Upper lobe of right lung (tissue), 1 donor: ENCODE measurements around the gene RBM15B. TPM values are rescaled to one million over a fixed set of nuclear protein-coding genes. Genes with fewer than 3 reads are reported as not detected.

ENCODE experiments used
- ATAC-seq: fragments of 200-7000 bp; cut with Tn5 transposase; one replicate; pipeline ENCODE4 v1.9.1; 2020; ENCODE audit warnings: mild to moderate bottlenecking, moderate library complexity
- DNase-seq: peaks from one replicate; pipeline ENCODE4 v3.0.0-alpha.2; 2020
- H3K27ac ChIP-seq: fragments of 200-600 bp; one replicate; pipeline ENCODE4 v1.8.0; 2022
- H3K27me3 ChIP-seq: fragments of 200-600 bp; one replicate; pipeline ENCODE4 v1.8.0; 2022; ENCODE audit warnings: mild to moderate bottlenecking
- H3K36me3 ChIP-seq: fragments of 200-600 bp; one replicate; pipeline ENCODE4 v1.8.0; 2022
- H3K4me1 ChIP-seq: fragments of 200-600 bp; one replicate; pipeline ENCODE4 v1.8.0; 2022
- H3K4me3 ChIP-seq: fragments of 200-600 bp; one replicate; pipeline ENCODE4 v1.8.0; 2022; ENCODE audit warnings: mild to moderate bottlenecking
- H3K9me3 ChIP-seq: fragments of 200-600 bp; one replicate; pipeline ENCODE4 v1.8.0; 2022
- CTCF ChIP-seq: fragments of 200-600 bp; IDR thresholded peaks from one replicate; pipeline ENCODE4 v1.8.0; 2022; ENCODE audit warnings: antibody characterized with exemption
- intact Hi-C: fragments of 100-400 bp; cut with DNase I; formaldehyde crosslinking; loops from one replicate; pipeline ENCODE4 v1.11.0; 2022
- total RNA-seq: library from RNA; stranded (reverse); fragmentation: NEBNext Ultra II Directional; extraction: Animal tissue kit (Norgen Biotek cat#: 25700); gene quantifications from one replicate; pipeline ENCODE4 v1.2.1, GENCODE V29; 2021
- donor health status: DM: no; HTN: yes; CAD: no; lungs with severe emphysema.

Gene RBM15B
- total RNA-seq, 1 donor from 2014 or later, result 26.4 TPM

- H3K4me1 ChIP-seq, result peaks cover 31% of the 10 kb centered on the region
- no peak overlapping the region for H3K27ac ChIP-seq
- no peak for DNase-seq
- H3K27me3 ChIP-seq, result no peaks in the 10 kb centered on the region
- H3K36me3 ChIP-seq, result peaks cover 7% of the 10 kb centered on the region
- H3K9me3 ChIP-seq, result no peaks in the 10 kb centered on the region
- H3K4me3 ChIP-seq, result no peak overlapping the region
- intact Hi-C loops, result no loop called here
- ATAC-seq, result no peak
- no peak for TF ChIP-seq CTCF
Measured at GRCh38 chr3:51382947-51383578, 8.0 kb upstream of the RBM15B start.

GRCh38 chr3:51384055-51384725 is 6.9 kb upstream of the RBM15B start:
- ATAC-seq, result peak; percentile 10
- TF ChIP-seq CTCF, result no peak
- no peaks in the 10 kb centered on the region for H3K27me3 ChIP-seq
- H3K9me3 ChIP-seq, result no peaks in the 10 kb centered on the region
- peaks cover 36% of the 10 kb centered on the region for H3K4me1 ChIP-seq
- H3K4me3 ChIP-seq, result peak overlapping the region; percentile 95
- no peak for DNase-seq
- H3K36me3 ChIP-seq, result peaks cover 19% of the 10 kb centered on the region
- intact Hi-C loops, result no loop called here
- H3K27ac ChIP-seq, result peak overlapping the region; percentile 97

GRCh38 chr3:51384726-51385473 is 6.2 kb upstream of the RBM15B start, which contains the start of gene MANF:
TSS of gene MANF (plus strand) at chr3:51385291. CDS start at chr3:51385343, 52 bp downstream.
- Histone ChIP-seq H3K4me3 (peak within 1 kb of the TSS; percentile 95), H3K9me3 (no peaks in the 10 kb centered on the region), H3K27ac (peak within 1 kb of the TSS; percentile 97), H3K4me1 (peaks cover 36% of the 10 kb centered on the region), H3K27me3 (no peaks in the 10 kb centered on the region), H3K36me3 (peaks cover 22% of the 10 kb centered on the region)
- DNase-seq, result peak; percentile 99
- no peak for TF ChIP-seq CTCF
- intact Hi-C loops, result no loop called here
- ATAC-seq, result peak; percentile 98

- TF ChIP-seq CTCF, result no peak
- peaks cover 40% of the 10 kb centered on the region for H3K4me1 ChIP-seq
Measured at GRCh38 chr3:51385621-51386091, 5.4 kb upstream of the RBM15B start.

GRCh38 chr3:51386159-51386851 is 4.8 kb upstream of the RBM15B start:
- peak overlapping the region; percentile 95 for H3K4me3 ChIP-seq

More at GRCh38 chr3:51385621-51386091, 5.4 kb upstream of the RBM15B start:
- Histone ChIP-seq H3K27me3 (no peaks in the 10 kb centered on the region), H3K36me3 (peaks cover 22% of the 10 kb centered on the region), H3K4me3 (peak overlapping the region; percentile 95), H3K9me3 (no peaks in the 10 kb centered on the region), H3K27ac (peak overlapping the region; percentile 97)
- no peak for ATAC-seq
- intact Hi-C loops, result no loop called here
- no peak for DNase-seq

More at GRCh38 chr3:51386159-51386851, 4.8 kb upstream of the RBM15B start:
- H3K27ac ChIP-seq, result peak overlapping the region; percentile 97
- H3K27me3 ChIP-seq, result no peaks in the 10 kb centered on the region
- intact Hi-C loops, result no loop called here
- H3K4me1 ChIP-seq, result peaks cover 42% of the 10 kb centered on the region
- no peak for DNase-seq
- no peak for TF ChIP-seq CTCF
- ATAC-seq, result no peak
- no peaks in the 10 kb centered on the region for H3K9me3 ChIP-seq
- peaks cover 22% of the 10 kb centered on the region for H3K36me3 ChIP-seq
